Subcutaneous adipose tissue (tissue), 4 donors: ENCODE data around the gene OSCAR. TPM values are rescaled to one million over a fixed set of nuclear protein-coding genes. Genes with fewer than 3 reads are reported as not detected.

ENCODE experiments used
- total RNA-seq, 4 donors: library from RNA; depleted of rRNA; stranded (reverse); fragments of >200 nt; gene quantifications; one replicate each; pipeline ENCODE4 v1.1.0, GENCODE V29; 2016
- TF ChIP-seq, protein P1 (sequence below): fragments of 450-650 bp; IDR thresholded peaks from one replicate; pipeline ENCODE4 v1.5.1; 2016; ENCODE audit warnings: low read depth, mild to moderate bottlenecking, control low read depth, antibody characterized with exemption, moderate library complexity

The OSCAR gene
- total RNA-seq, 4 donors from 2014 or later, result 0.75 to 21.9 (median 2.4) TPM

GRCh38 chr19:54069470-54069869, 31.1 kb downstream of the OSCAR start:
- TF ChIP-seq, protein P1, sequence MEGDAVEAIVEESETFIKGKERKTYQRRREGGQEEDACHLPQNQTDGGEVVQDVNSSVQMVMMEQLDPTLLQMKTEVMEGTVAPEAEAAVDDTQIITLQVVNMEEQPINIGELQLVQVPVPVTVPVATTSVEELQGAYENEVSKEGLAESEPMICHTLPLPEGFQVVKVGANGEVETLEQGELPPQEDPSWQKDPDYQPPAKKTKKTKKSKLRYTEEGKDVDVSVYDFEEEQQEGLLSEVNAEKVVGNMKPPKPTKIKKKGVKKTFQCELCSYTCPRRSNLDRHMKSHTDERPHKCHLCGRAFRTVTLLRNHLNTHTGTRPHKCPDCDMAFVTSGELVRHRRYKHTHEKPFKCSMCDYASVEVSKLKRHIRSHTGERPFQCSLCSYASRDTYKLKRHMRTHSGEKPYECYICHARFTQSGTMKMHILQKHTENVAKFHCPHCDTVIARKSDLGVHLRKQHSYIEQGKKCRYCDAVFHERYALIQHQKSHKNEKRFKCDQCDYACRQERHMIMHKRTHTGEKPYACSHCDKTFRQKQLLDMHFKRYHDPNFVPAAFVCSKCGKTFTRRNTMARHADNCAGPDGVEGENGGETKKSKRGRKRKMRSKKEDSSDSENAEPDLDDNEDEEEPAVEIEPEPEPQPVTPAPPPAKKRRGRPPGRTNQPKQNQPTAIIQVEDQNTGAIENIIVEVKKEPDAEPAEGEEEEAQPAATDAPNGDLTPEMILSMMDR, result no peak

- TF ChIP-seq, protein P1, result no peak
Measured at GRCh38 chr19:54063350-54064116, 37.1 kb downstream of the OSCAR start, which contains the start of gene VSTM1. VSTM1 (minus strand) TSS chr19:54063897; CDS start chr19:54063777, 120 bp downstream.

DNA sequence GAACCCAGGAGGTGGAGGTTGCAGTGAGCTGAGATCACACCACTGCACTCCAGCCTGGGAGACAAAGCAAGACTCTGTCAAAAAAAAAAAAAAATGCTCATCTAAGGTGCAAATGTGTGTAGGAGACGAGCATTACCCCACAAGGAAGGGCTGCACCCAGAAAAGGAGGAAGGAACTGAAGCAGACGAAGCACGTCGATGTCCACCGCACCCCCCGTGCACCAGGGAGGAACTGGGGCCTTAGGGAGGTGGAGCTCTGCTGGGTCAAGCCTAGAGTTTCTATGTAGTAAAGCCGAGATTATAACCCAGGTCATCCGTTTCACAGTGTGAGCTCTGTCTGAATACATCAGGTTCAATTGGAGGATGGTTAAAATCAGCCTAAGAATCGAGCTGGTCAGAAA, 38.0 kb downstream of the OSCAR start:
- TF ChIP-seq, protein P1, result no peak

- TF ChIP-seq, protein P1, result no peak
Measured at GRCh38 chr19:54047616-54048015, 53.0 kb downstream of the OSCAR start.

- TF ChIP-seq, protein P1, result no peak
Measured at GRCh38 chr19:54045771-54046170, 54.8 kb downstream of the OSCAR start.

Other genes with a start within 250 kb of the OSCAR start
- 10 to 100 TPM; 29.9 to 37.9 (median 34.7) TPM for gene MYADM, start 232.9 kb downstream of the OSCAR start, total RNA-seq
- not detected for gene PRKCG, start 218.6 kb downstream of the OSCAR start, total RNA-seq
- not detected for gene CACNG7, start 191.5 kb downstream of the OSCAR start, total RNA-seq
- gene CACNG8, start 137.9 kb downstream of the OSCAR start, total RNA-seq, result under 1 TPM in 1 of 4 donors, not detected in 3; under 0.01 TPM
- gene CACNG6, start 109.2 kb downstream of the OSCAR start, total RNA-seq, result not detected
- gene VSTM1, start 36.9 kb downstream of the OSCAR start, total RNA-seq, result not detected
- gene TARM1, start 19.4 kb downstream of the OSCAR start, total RNA-seq, result not detected
- gene NDUFA3, start 2.1 kb upstream of the OSCAR start, total RNA-seq, result 10 to 100 TPM in 3 of 4 donors, 1 to 10 TPM in 1; 9.5 to 89.8 (median 21.8) TPM
- 10 to 100 TPM in 3 of 4 donors, 1 to 10 TPM in 1; 5.7 to 23.6 (median 16.6) TPM for gene TFPT, start 14.9 kb upstream of the OSCAR start, total RNA-seq
- gene PRPF31, start 15.0 kb upstream of the OSCAR start, total RNA-seq, result 10 to 100 TPM; 26.6 to 43.6 (median 36.9) TPM
- 10 to 100 TPM; 16.8 to 39.4 (median 23.3) TPM for gene CNOT3, start 37.0 kb upstream of the OSCAR start, total RNA-seq
- 10 to 100 TPM in 1 of 4 donors, 1 to 10 TPM in 3; 2.9 to 12.8 (median 5.2) TPM for gene LENG1, start 58.9 kb upstream of the OSCAR start, total RNA-seq
- gene TMC4, start 72.4 kb upstream of the OSCAR start, total RNA-seq, result 1 to 10 TPM in 2 of 4 donors, under 1 TPM in 1, not detected in 1; 0.17 to 2.4 (median 1.1) TPM
- 10 to 100 TPM in 3 of 4 donors, 1 to 10 TPM in 1; 8.8 to 36.7 (median 21.2) TPM for gene MBOAT7, start 88.8 kb upstream of the OSCAR start, total RNA-seq
- 10 to 100 TPM; 13.5 to 49.7 (median 42.4) TPM for gene TSEN34, start 90.5 kb upstream of the OSCAR start, total RNA-seq
- 1,000 to 10,000 TPM; 1,278 to 2,474 (median 1,889) TPM for gene RPS9, start 100.1 kb upstream of the OSCAR start, total RNA-seq
- 100 to 1,000 TPM in 1 of 4 donors, 10 to 100 TPM in 3; 16.0 to 156 (median 43.1) TPM for gene LILRB3, start 122.2 kb upstream of the OSCAR start, total RNA-seq
- 10 to 100 TPM in 1 of 4 donors, 1 to 10 TPM in 3; 2.8 to 18.7 (median 9.1) TPM for gene LILRA6, start 142.0 kb upstream of the OSCAR start, total RNA-seq
- 10 to 100 TPM; 46.2 to 62.3 (median 54.8) TPM for gene LILRB5, start 156.5 kb upstream of the OSCAR start, total RNA-seq
- 10 to 100 TPM in 1 of 4 donors, 1 to 10 TPM in 3; 2.8 to 14.6 (median 7.6) TPM for gene LILRB2, start 180.3 kb upstream of the OSCAR start, total RNA-seq
- gene LILRA5, start 212.4 kb upstream of the OSCAR start, total RNA-seq, result 10 to 100 TPM in 1 of 4 donors, 1 to 10 TPM in 3; 3.1 to 23.3 (median 3.4) TPM
- gene LILRA4, start 238.4 kb upstream of the OSCAR start, total RNA-seq, result under 1 TPM in 1 of 4 donors, not detected in 3; 0.17 TPM